IMR-90 (cell line): ENCODE results near the gene CHRNA5. TPM values are rescaled to one million over a fixed set of nuclear protein-coding genes. Genes with fewer than 3 reads are reported as not detected.

Experiments
- ATAC-seq: fragments of 200-7000 bp; cut with Tn5 transposase; 2 replicates; pipeline ENCODE4 v1.9.1; 2020; ENCODE audit warnings: low read depth, mild to moderate bottlenecking, moderate library complexity
- BruUV-seq: library from RNA; stranded (reverse); fragments of 400-500 nt; replicated peaks from 2 replicates; lab custom pipeline; 2021; lab: Mats Ljungman, UMichigan
- CTCF ChIA-PET: fragments of 300-600 bp; formaldehyde crosslinking; extraction: SDS; loops from one replicate; lab custom pipeline; 2021; ENCODE audit warnings: antibody characterized with exemption; lab: Yijun Ruan, JAX
- POLR2A ChIA-PET: fragments of 300-600 bp; sonication (Branson Sonifier 250); formaldehyde crosslinking; loops from one replicate; lab custom pipeline; 2022; ENCODE audit warnings: antibody characterized with exemption; ENCODE audit not compliant: unreplicated experiment; lab: Charles Lee
- DNase-seq: peaks from one replicate; pipeline ENCODE4 v3.0.0; 2013
- H2AFZ ChIP-seq: replicated peaks from 2 replicates; pipeline ENCODE3; 2013; ENCODE audit warnings: low read length, mild to moderate bottlenecking; ENCODE audit not compliant: poor library complexity
- H2AK5ac ChIP-seq: 2 replicates; pipeline ENCODE4 v1.6.1; 2013; ENCODE audit warnings: low read depth, low read length, inconsistent platforms
- H2AK9ac ChIP-seq: replicated peaks from 2 replicates; pipeline ENCODE3; 2013; ENCODE audit warnings: mild to moderate bottlenecking, low read depth, low read length, moderate library complexity; ENCODE audit not compliant: poor library complexity
- H2BK120ac ChIP-seq: 2 replicates; pipeline ENCODE4 v1.6.1; 2013; ENCODE audit warnings: low read depth, low read length, inconsistent platforms
- H2BK15ac ChIP-seq: 3 replicates; pipeline ENCODE4 v1.6.1; 2013; ENCODE audit warnings: low read depth, low read length, inconsistent platforms
- H2BK20ac ChIP-seq: 2 replicates; pipeline ENCODE4 v1.6.1; 2013; ENCODE audit warnings: low read depth, mild to moderate bottlenecking, inconsistent platforms, low read length, moderate library complexity
- H2BK5ac ChIP-seq: 2 replicates; pipeline ENCODE4 v1.6.1; 2013; ENCODE audit warnings: mild to moderate bottlenecking, low read depth, low read length, inconsistent platforms; ENCODE audit not compliant: poor library complexity, severe bottlenecking
- H3K14ac ChIP-seq: replicated peaks from 2 replicates; pipeline ENCODE4 v1.6.1; 2013; ENCODE audit warnings: low read depth, low read length, inconsistent platforms
- H3K18ac ChIP-seq: 2 replicates; pipeline ENCODE4 v1.6.1; 2013; ENCODE audit warnings: low read depth, low read length, control low read depth
- H3K23ac ChIP-seq: 2 replicates; pipeline ENCODE4 v1.6.1; 2013; ENCODE audit warnings: low read depth, low read length, inconsistent platforms
- H3K27ac ChIP-seq: 2 replicates; pipeline ENCODE4 v1.5.1; 2013; ENCODE audit warnings: mild to moderate bottlenecking, control low read depth, low read length; ENCODE audit not compliant: insufficient read depth
- H3K27me3 ChIP-seq: 2 replicates; pipeline ENCODE4 v1.6.1; 2013; ENCODE audit warnings: low read length; ENCODE audit not compliant: control insufficient read depth, insufficient read depth
- H3K36me3 ChIP-seq: 2 replicates; pipeline ENCODE4 v1.6.1; 2013; ENCODE audit warnings: low read length, mixed read lengths; ENCODE audit not compliant: control insufficient read depth, insufficient read depth
- H3K4ac ChIP-seq: 2 replicates; pipeline ENCODE4 v1.6.1; 2013; ENCODE audit warnings: low read depth, low read length, inconsistent platforms
- H3K4me1 ChIP-seq: 2 replicates; pipeline ENCODE4 v1.6.1; 2013; ENCODE audit warnings: low read length, mixed read lengths; ENCODE audit not compliant: control insufficient read depth, insufficient read depth
- H3K4me2 ChIP-seq: 2 replicates; pipeline ENCODE4 v1.6.1; 2013; ENCODE audit warnings: low read depth, mild to moderate bottlenecking, control low read depth, low read length, moderate library complexity
- H3K4me3 ChIP-seq: 2 replicates; pipeline ENCODE4 v1.5.1; 2013; ENCODE audit warnings: low read depth, mild to moderate bottlenecking, control low read depth, low read length, moderate library complexity; ENCODE audit not compliant: insufficient read depth
- H3K56ac ChIP-seq: 2 replicates; pipeline ENCODE4 v1.6.1; 2013; ENCODE audit warnings: low read length, inconsistent platforms; ENCODE audit not compliant: insufficient read depth; ENCODE audit errors: extremely low read depth
- H3K79me1 ChIP-seq, 2 experiments: 2 replicates each; pipeline ENCODE4 v1.6.1; 2013; ENCODE audit warnings: low read length in 2 of 2, inconsistent platforms in 1 of 2, low read depth in 1 of 2
- H3K9ac ChIP-seq: 2 replicates; pipeline ENCODE4 v1.6.1; 2013; ENCODE audit warnings: low read depth, low read length, control low read depth
- H3K9me1 ChIP-seq: 2 replicates; pipeline ENCODE4 v1.6.1; 2013; ENCODE audit warnings: low read length, inconsistent platforms; ENCODE audit not compliant: insufficient read depth
- H3K9me3 ChIP-seq: 2 replicates; pipeline ENCODE4 v1.6.1; 2013; ENCODE audit warnings: low read length; ENCODE audit not compliant: control insufficient read depth, insufficient read depth
- H4K20me1 ChIP-seq: 2 replicates; pipeline ENCODE4 v1.6.1; 2013; ENCODE audit warnings: low read length, inconsistent platforms; ENCODE audit not compliant: insufficient read depth
- H4K5ac ChIP-seq: 2 replicates; pipeline ENCODE4 v1.6.1; 2013; ENCODE audit warnings: mild to moderate bottlenecking, low read depth, low read length, control low read depth
- H4K8ac ChIP-seq, 2 experiments: 2 replicates each; pipeline ENCODE4 v1.6.1; 2013; ENCODE audit warnings: low read depth in 2 of 2, low read length in 2 of 2, control low read depth in 1 of 2, inconsistent platforms in 1 of 2
- H4K91ac ChIP-seq: 2 replicates; pipeline ENCODE4 v1.6.1; 2013; ENCODE audit warnings: low read depth, low read length, inconsistent platforms; ENCODE audit not compliant: insufficient read depth
- BHLHE40 ChIP-seq: fragments of 150-350 bp; IDR thresholded peaks from 2 replicates; pipeline ENCODE4 v1.6.1; 2016; ENCODE audit warnings: mild to moderate bottlenecking, low read depth, low read length
- CHD1 ChIP-seq: IDR thresholded peaks from 2 replicates; pipeline ENCODE4 v1.6.1; 2012; ENCODE audit warnings: low read depth, low read length, improper control_type of control experiment
- CTCF ChIP-seq: conservative IDR thresholded peaks from 2 replicates; pipeline ENCODE4 v1.5.1; 2012; ENCODE audit warnings: mild to moderate bottlenecking, low read depth, low read length, improper control_type of control experiment
- ELK1 ChIP-seq: fragments of 150-350 bp; IDR thresholded peaks from 2 replicates; pipeline ENCODE4 v1.6.1; 2016; ENCODE audit warnings: low read depth, mild to moderate bottlenecking, low read length, moderate library complexity, borderline replicate concordance
- MAFK ChIP-seq: IDR thresholded peaks from 2 replicates; pipeline ENCODE4 v1.6.1; 2012; ENCODE audit warnings: low read depth, low read length, improper control_type of control experiment
- MAZ ChIP-seq: IDR thresholded peaks from 2 replicates; pipeline ENCODE4 v1.6.1; 2012; ENCODE audit warnings: low read depth, mild to moderate bottlenecking, low read length, improper control_type of control experiment, moderate library complexity, borderline replicate concordance
- MXI1 ChIP-seq: IDR thresholded peaks from 2 replicates; pipeline ENCODE4 v1.6.1; 2012; ENCODE audit warnings: low read depth, mild to moderate bottlenecking, low read length, moderate library complexity, borderline replicate concordance
- RAD21 ChIP-seq: IDR thresholded peaks from 2 replicates; pipeline ENCODE4 v1.6.1; 2012; ENCODE audit warnings: low read length, improper control_type of control experiment
- RCOR1 ChIP-seq: IDR thresholded peaks from 2 replicates; pipeline ENCODE4 v1.6.1; 2012; ENCODE audit warnings: mild to moderate bottlenecking, low read length, improper control_type of control experiment; ENCODE audit not compliant: insufficient replicate concordance
- USF2 ChIP-seq: fragments of 150-350 bp; IDR thresholded peaks from 2 replicates; pipeline ENCODE4 v1.6.1; 2017; ENCODE audit warnings: mild to moderate bottlenecking, antibody characterized with exemption, low read length, low read depth
- WGBS, 2 experiments: methylation state at CpG; one replicate each; pipeline versions ENCODE4 v1.1.5 to v1.1.7; 2013; ENCODE audit warnings: missing lambda C conversion rate in 2 of 2; ENCODE audit not compliant: insufficient read length in 1 of 2; ENCODE audit errors: extremely low coverage in 2 of 2; 5-methylcytosine and 5-hydroxymethylcytosine counted together
- dilution Hi-C: fragments of 300-500 bp; cut with HindIII; formaldehyde crosslinking; loops from one replicate; pipeline ENCODE4 v1.14.3; 2018; ENCODE audit warnings: low sequenced_read_pairs; ENCODE audit not compliant: unreplicated experiment
- in situ Hi-C: fragments of 300-500 bp; cut with MboI; formaldehyde crosslinking; loops from 3 replicates; pipeline ENCODE4 v1.14.3; 2019; ENCODE audit warnings: low sequenced_read_pairs, inconsistent platforms, mixed read lengths
- intact Hi-C: fragments of 100-400 bp; cut with micrococcal nuclease; formaldehyde crosslinking; loops from 2 replicates; pipeline ENCODE4 v1.10.0; 2022
- polyA plus RNA-seq, 3 experiments: library from polyadenylated mRNA; depleted of rRNA; stranded (reverse); fragments of >200 nt; gene quantifications; 2 replicates each; pipeline ENCODE4 v1.2.3, GENCODE V29; 2012; ENCODE audit warnings: low replicate concordance in 1 of 3
- total RNA-seq: library from RNA; depleted of rRNA; stranded (reverse); fragments of >200 nt; gene quantifications from 2 replicates; pipeline ENCODE4 v1.2.3, GENCODE V29; 2012

The CHRNA5 gene
- total and polyA plus RNA-seq, 2 of the 4 experiments (the other 2 are of a cell fraction) = 0.54 to 0.94 TPM

GRCh38 chr15:78537266-78537905, 27.9 kb upstream of the CHRNA5 start:
- BruUV-seq = no TSS peak

More at GRCh38 chr15:78537266-78537905, 27.9 kb upstream of the CHRNA5 start:
- intact Hi-C loops = no loop called here
- no peak overlapping the region for H2BK120ac ChIP-seq
- no peak overlapping the region for H3K4me3 ChIP-seq
- no peak overlapping the region for H2AFZ ChIP-seq
- CTCF ChIA-PET = no interaction called here
- H3K4me1 ChIP-seq = no peaks in the 10 kb centered on the region
- no peak overlapping the region for H4K8ac ChIP-seq
- no peak overlapping the region for H3K14ac ChIP-seq
- no peak overlapping the region for H2AK5ac ChIP-seq
- no peak overlapping the region for H2BK5ac ChIP-seq
- whole genome bisulfite sequencing, 2 experiments = no CpG with 5 or more reads among the region's 5 CpGs
- H3K27ac ChIP-seq = no peak overlapping the region
- no peak overlapping the region for H2BK15ac ChIP-seq
- no peak overlapping the region for H3K9ac ChIP-seq
- H3K9me1 ChIP-seq = 0 out of 2 replicates have a peak, but pooled peaks cover 2% of the 10 kb centered on the region
- DNase-seq (no peak), ATAC-seq (no peak)
- H2AK9ac ChIP-seq = no peak overlapping the region
- no peak overlapping the region for H3K4ac ChIP-seq
- TF ChIP-seq CTCF (no peak), RCOR1 (no peak), BHLHE40 (no peak), RAD21 (no peak), MAFK (no peak), CHD1 (no peak), USF2 (no peak), ELK1 (no peak), MXI1 (no peak), MAZ (no peak)
- POLR2A ChIA-PET = no interaction called here
- H3K36me3 ChIP-seq = peaks cover 2% of the 10 kb centered on the region; the same call in 1 of the 2 replicates
- H4K5ac ChIP-seq = no peak overlapping the region
- H3K9me3 ChIP-seq = no peaks in the 10 kb centered on the region
- H3K4me2 ChIP-seq = no peak overlapping the region
- in situ Hi-C loops = no loop called here
- no peaks in the 10 kb centered on the region for H3K27me3 ChIP-seq
- no peak overlapping the region for H3K56ac ChIP-seq
- dilution Hi-C loops = no loop called here
- no peak overlapping the region for H2BK20ac ChIP-seq
- no peak overlapping the region for H3K23ac ChIP-seq
- no peak overlapping the region for H3K18ac ChIP-seq
- peaks cover 7% of the 10 kb centered on the region for H4K20me1 ChIP-seq
- H4K91ac ChIP-seq = no peak overlapping the region
- peaks cover 12 to 18% of the 10 kb centered on the region in 2 experiments; a peak in 3 of 4 replicates for H3K79me1 ChIP-seq
